HG03139 (cell line): Measurements from ENCODE around the gene GNAQ.

Source experiments
- ATAC-seq: cut with Tn5 transposase; IDR thresholded peaks from one replicate; pipeline ENCODE4 v1.9.1; 2021; ENCODE audit not compliant: unreplicated experiment

The GNAQ gene

DNA sequence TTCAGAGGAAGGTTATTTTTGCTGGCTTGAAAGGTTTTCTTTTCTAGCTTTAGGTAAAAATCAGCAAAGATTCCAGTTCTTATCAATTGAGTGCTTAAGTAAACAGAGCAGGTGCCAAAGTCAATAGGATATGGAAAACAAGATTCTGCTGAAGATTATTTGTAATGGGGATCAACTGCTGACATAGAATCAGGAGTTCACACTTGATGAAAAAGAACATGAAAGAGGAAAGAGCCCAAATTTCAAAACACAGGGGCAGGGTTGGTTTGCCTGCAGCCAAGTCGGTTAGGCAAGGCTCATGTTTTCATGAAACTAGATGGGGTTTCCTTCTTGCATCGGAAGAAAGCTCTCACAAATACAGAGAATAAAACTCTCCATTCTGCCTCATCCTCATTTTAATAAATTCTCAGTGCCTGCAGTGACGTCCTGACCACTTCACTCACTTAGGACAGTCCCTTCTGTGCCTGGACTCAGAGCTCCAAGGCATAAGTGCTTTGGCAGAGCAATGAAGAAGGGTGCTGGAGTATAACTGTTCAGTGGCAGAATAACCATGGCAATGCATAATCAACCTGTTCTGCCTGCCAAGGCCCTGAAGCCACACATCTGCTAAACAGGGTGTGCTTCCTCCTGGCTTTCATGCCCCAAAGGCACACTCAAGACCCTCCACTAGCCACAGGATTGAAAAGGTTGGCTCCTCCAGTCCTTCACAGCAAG lies 179.6 kb downstream of the GNAQ start:
- ATAC-seq = no peak

DNA sequence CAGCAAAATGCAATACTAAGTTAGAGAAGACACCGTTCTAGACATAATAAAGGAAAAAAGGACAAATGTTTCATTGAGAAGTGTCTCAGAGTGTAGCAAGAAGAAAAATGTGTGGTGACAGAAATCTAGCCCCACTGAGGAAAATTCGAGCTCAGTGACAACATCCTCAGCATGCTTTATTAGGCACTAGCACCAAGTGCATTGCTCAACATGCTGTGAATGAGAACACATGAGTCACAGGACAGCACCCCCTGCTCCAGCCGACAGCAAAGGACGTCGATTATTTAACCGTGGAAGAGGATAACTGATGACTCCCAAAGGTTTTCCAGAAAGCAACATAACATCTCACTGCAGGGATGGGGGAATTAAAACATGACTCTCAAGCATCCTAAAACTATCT lies 182.7 kb downstream of the GNAQ start:
- no peak for ATAC-seq

DNA sequence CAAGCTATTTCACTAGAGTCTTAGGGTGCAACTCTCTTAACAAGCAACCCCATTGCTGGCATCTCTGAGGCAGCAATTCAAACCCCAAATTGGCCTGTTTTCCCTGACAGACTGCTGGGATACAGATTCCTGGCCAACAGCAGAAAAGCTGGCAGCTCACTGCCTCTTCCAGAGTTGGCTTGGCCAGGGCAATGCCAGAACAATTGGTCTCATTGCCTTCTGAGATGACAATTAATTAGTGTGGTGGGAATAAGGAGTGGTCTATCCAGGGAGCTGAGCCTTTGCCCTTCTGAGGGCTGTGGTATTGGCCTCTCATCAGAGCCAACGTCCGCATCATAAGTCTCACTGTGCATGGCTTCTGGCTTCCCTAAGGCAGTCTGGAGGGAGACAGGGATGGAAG lies 183.2 kb downstream of the GNAQ start:
- no peak for ATAC-seq

DNA sequence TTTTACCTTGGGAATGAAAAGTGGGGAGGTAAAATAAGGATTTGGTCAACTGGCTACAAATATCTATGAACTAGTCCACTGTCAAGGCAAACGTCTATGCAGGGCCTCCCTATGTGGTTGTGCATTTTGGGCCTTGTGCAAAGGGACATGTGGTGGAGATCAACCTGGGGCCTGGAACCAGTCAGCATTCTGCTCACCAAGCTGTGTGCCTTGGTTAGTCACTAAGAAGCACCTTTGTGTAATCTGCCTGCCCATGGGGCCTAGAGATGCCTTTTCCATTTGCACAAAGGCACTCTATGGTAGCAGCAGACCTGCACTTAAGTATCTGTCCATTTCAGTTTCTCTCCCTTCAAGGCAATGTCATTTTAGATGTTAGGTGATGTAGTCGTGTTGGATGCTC lies 184.0 kb downstream of the GNAQ start:
- no peak for ATAC-seq

DNA sequence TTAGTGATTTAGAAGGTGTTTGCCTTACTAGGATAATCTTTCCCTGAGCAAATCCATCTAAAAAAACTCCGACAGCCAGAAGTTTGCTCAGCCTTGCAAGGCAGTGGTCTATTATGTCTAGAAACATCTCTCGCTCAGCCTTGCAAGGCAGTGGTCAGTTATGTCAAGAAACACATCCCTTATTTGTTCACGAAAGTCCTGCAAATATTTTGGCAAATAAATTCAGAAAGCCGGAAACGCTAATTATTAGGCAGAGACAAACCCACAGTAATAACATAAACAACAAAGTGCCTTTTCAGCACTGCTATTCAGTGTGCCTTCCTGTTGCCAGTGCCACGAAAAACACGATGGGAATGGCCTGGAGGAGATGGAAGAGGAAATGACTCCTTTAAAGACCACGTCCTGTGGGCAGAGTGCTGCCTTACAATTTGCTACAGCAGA lies 184.5 kb downstream of the GNAQ start:
- ATAC-seq = no peak

DNA sequence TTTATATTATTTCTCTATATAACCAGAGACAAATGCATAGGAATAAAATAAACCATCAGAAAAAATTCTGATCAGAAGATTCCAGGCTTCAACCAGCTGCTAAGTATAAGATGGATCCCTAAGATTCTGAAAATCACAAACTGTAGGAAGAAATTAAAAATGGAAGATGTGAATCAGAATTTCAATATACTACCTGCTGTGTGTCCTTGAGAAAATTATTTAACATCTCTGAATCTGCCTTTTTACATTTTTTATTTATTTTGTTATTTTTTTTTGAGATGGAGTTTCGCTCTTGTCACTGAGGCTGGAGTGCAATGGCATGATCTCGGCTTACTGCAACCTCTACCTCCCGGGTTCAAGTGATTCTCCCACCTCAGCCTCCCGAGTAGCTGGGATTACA lies 187.2 kb downstream of the GNAQ start:
- no peak for ATAC-seq

DNA sequence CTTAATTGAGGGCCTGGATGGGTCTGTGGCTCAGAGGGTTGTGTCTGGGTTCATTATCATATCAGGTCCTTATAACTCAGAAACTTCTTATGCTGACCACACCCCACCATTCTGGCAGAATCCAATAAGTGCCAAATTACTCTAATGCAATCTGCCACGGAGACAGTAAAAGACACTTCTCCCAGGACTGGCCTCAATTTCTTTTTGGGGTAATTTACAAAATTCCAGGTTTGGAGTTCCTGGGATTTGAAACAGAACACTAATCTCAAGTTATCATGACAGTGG lies 187.8 kb downstream of the GNAQ start:
- no peak for ATAC-seq

DNA sequence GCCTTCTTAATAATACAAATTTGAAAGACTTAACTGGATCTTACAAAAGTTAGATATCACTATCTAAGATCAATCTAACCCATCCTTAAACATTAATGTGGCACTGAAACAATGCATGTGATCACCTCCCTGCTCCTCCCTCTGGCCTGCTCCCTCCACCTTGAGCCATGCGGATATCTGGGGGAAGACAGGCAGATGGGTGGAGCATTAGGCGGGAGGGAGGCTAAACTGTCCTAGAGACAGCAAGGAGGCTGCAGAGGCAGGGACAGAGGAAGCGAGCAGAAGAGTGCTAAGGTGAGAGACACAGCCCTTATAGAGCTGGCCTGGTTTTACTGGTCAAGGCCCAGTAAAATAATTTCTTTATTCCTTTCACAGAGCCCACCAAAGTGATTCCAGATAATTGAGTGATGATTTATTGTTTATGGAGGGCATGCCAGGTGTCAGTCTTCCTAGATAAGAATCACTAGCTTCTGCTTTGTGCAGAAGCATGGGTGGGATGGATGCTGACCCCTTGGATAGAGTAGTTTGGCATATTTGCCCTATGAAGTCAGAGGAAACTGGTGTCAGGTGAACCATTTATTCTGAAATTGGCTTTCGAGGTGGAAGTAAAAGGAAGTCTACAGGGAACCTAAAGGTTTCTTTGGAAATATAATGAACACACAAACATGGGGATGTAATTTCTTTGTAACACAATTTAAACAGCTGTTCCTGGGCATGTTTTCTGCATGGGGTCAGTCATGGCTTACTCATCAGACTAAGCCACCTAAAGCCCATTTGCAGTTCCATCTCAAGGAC lies 188.3 kb downstream of the GNAQ start:
- ATAC-seq = no peak

DNA sequence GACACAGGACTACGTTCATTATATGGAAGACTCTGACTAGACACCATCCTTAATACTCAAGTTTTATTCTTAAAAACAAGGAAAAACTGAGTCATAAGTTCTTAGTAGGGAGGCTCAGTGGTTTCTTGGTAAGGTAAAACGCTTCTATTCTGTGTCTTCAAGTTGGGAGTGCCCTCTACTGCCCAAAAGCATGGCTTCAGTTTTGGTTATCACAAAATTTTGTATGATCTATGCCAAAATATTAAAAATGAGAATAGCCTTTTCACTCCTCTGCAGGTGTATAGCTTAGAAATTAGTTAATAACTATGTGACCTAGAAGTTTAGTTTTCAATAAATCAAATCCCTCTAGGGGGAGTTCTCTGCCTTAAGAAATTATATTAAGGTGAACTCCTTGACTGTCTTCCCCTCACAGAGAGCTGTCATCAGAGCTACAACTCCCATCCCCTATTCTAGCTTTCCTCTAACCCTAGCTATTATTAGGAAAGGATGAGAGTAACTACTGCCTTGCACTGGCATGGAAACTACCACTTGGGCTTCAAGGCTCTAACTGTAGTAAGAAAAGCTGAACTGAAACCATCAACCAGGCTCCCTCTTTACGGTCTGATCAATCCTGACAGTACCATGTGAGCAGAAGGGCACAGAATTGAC lies 189.7 kb downstream of the GNAQ start:
- ATAC-seq = no peak

DNA sequence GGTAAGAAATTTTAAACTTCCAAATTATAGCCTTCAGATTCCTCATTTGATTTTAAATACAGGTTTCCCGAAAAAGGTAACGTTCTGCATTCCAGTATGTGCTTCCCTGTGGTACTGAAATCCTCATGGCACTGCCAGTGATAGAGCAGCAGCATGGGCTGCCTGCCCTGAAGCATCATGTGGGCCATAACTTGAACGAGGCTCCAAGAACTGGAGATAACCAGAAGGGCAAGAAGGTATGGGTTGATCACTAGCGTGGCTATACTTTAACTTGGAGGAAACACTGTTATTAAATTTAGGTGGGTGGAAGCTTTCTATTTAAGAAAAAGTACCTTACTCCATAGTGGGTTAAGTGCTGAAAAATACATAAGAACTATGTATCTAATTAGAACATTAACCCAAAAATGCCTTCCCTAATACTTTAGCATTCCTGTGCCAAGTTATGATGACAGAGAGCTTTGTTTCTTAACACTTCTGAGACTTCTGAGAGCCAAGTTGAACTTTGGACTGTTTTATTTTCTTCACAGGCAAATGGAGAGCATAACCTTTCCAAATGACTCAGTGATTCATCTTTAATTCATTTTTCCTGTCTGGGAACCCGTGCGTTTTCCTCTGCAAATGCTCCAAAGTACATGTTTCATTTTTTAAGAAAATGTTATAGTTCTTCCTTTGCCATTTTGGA lies 192.0 kb downstream of the GNAQ start:
- ATAC-seq = no peak

DNA sequence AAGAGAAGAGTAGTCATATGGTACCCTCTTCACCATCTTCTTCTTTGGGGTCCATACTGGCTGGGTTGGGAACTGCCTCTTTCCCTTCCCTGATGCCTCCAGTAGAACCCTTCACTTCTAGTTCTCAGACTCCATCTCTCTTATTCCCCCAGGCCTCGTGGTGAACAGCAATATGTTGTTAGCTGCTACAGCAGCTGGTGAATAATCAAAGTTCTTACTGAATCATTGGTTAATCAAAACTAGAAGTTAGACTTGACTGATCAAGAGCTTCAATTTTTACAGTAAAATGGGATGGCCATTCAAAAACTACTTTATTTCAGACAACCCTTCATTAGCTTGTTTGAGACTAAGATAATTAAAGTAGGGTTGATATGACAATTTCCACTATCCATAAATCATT lies 192.6 kb downstream of the GNAQ start:
- no peak for ATAC-seq

DNA sequence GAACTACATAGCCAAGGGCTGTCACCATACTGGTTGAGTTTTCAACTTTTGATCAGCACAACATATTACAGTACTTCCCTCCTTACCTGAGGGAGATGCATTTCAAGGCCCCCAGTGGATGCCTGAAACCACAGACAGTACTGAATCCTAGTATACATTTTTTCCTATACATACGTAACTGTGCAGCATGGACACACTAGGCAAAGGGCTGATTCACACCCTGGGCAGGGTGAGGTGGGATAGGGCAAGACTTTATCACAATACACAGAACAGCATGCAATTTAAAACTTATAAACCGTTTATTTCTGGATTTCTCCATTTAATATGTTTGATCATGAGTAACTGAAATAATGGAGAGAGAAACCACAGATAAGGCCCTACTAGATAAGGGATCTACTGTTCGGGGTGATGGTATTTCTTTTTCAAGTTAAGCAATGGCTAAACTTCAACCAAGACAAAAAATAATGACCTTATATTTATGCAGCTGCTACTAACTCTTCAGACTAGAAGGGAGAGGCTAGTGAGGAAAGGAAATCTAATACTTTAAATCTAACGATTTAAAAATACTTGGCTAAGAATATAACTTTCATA lies 196.6 kb downstream of the GNAQ start:
- ATAC-seq = no peak

DNA sequence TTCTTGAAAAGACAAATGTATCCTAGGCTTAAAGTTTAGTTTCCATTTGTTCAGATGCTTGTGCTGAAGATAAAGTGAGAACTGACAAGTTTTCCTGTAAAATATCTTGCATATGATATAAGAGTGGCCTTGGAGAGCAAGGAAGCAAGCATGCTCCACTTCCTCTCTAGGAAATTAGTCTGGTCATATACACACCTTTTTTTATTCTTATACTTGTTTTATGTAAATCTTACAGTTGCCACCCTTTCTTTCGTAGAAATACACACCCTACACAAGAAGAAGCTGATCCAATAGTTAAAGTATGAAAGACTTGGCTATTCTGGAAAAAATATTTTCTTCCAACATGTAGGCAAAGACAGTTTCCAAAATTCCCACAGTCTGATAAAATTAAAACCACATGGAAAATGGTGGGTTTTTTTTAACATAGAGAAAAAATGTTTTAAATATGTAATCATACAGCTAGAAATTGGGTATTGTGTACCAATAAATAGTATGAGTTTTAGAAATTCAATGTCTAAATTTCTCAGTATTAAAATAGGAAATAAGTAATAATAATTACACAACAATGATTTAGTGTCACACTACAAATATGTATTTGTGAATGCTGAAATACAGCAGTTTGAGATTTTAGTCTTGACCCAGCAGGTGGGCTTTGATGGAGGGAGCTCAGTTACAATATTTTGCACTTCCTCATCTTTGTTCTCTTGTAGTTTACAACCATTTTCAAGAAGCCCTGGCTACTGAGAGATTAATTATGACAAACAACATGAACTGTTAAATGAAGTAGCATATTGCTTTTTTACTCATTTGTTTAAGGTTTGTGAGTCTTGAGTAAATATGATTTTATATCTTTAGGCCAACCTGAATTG lies 197.8 kb downstream of the GNAQ start:
- no peak for ATAC-seq

DNA sequence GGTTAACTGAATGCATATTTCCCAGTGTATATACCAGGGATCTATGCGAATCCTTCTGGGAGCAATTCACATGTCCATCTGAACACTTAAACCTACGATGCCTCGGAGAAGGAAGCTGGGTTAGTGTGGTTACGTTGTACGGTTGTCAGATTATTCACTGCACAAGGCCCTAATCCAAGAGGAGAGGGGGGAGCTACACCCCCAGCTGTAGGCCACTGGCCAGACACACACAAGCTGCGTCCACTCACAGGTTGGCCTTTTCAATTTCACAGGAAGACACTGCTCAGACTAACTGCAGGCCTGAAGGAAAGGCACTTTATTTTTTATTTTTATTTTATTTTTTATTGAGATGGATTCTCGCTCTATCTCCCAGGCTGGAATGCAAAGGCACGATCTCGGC lies 199.0 kb downstream of the GNAQ start:
- ATAC-seq = no peak

DNA sequence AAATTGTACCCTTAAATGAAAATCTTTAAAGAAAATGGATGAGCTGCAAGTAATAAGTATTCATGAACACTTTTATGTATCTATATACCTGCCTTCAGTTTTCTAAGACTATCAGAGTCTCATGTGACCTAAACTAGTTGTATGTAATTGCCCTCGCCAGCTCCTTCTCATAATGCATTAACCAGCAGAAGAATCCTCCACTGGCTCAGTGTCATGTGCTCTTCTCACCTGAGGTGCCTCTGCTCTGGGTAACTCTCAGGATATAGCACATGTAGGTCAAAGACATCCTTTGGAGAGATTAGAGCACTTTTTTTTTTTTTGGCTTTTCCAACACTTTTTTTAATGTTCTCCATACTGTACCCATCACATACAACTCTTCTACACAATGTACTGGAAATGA lies 199.8 kb downstream of the GNAQ start:
- ATAC-seq = no peak

DNA sequence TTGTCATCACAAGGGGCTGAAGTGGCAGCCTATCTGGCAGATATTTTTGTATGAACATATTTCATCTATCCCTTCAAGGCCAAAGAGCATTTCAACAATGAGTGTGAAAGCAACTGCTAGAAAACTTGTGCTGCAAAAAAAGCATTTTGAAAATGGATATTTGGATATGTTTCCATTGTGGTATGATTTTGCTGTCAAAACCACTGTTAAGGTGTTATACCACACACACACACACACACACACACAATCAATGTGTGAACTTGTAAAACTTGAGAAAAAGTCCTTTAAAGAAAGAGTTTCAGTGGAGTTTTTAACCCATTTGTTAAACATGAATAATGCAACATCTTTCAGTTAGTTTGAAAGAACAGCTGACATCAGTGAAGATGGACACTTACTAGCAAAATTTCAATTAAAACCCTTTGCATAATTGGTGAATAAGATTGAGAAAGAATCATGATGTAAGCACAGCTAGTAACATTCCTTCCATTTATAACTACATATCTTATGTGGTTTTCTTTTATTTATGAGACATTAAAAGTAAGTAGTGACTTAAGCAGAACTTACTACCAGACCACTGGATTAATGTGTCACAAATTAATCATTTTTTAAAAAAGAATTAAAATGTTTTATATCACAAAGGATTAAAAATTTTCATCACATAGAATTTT lies 200.9 kb downstream of the GNAQ start:
- no peak for ATAC-seq

DNA sequence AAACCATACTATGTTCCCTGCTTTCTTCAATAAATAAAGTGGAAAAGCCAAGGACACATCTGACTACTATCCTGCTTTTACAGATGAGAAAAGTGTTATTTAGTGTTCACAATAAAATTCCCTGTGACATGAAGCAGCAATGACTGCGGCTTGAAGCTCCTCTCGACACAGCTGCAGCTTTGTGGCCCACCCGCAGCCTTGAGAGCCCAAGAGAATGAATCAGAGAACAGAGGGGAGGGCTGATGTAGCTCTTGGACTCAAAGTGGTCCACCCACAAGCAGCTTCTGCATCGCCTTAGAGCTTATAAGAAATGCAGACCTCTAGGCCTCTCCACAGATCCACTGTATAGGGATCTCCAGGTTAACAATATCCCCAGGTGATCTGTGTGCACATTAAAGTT lies 202.2 kb downstream of the GNAQ start:
- no peak for ATAC-seq

DNA sequence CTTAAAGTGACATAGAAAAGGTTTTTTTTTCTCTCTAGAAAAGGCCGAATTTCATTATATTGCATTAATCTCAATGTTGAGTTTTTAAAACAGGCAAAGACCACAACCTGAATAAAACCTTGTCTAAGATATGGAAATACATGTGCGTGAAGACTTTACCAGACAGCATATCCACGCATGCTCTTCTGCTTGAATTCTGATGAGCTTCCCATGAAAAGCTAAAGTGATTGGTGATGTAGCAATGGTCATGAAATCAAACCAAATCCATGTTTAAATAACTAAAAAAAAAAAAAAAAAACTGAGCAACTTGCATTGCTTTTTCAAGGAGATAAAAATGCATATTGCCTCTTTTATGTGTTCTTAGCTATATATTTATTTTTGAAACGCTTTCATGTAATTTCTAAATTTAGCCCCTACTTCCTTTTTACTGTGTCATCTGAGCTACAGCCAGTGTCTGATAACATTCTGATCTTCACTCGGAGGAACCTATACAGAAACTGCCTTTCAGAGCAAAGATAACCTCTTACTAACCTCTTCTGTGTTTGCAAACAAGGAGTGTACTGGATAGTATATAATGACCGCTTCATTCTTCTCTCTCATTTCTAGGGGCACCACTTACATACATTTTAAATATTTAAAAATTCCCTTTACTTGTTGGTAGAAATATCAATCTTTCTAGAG lies 204.4 kb downstream of the GNAQ start:
- ATAC-seq = no peak

DNA sequence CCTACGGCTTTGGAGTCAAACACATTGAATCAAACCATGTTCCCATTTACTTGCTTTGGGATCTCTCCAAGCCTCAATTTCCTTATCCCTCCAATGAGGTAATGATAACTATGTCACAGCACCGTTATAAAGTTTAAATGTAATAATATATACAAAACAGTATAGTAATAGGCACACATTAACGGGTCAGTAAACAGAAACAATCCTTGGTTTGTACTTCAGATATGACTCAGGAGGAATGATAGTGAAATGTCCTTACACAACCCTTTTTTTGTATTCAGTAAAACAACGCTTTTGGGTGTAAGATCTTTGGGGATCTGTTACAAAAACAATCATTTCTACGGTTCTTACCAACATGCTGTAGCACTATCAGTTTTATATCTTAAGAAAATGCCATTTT lies 205.0 kb downstream of the GNAQ start:
- no peak for ATAC-seq
